HL-60 (cell line): ENCODE results near the gene SHC1.

Source experiments
- DNase-seq, 2 experiments: peaks; one replicate each; pipeline ENCODE4 v3.0.0-alpha.2; 2010 to 2020; ENCODE audit warnings: low read depth in 1 of 2, low spot score in 1 of 2
- H3K27ac ChIP-seq: fragments of 250-450 bp; sonication (Bioruptor Pico); replicated peaks from 2 replicates; pipeline ENCODE4 v1.5.1; 2020; ENCODE audit warnings: mild to moderate bottlenecking, moderate library complexity
- H3K27me3 ChIP-seq: fragments of 250-450 bp; sonication (Bioruptor Pico); 2 replicates; pipeline ENCODE4 v1.5.1; 2021; ENCODE audit warnings: mild to moderate bottlenecking, moderate library complexity; ENCODE audit not compliant: insufficient read depth, poor library complexity, severe bottlenecking
- H3K4me3 ChIP-seq: replicated peaks from 2 replicates; pipeline ENCODE4 v1.5.1; 2011; ENCODE audit warnings: mild to moderate bottlenecking, control low read depth, low read length; ENCODE audit not compliant: insufficient read depth
- GABPA ChIP-seq: IDR thresholded peaks from 2 replicates; pipeline ENCODE4 v1.6.1; 2012; ENCODE audit warnings: low read depth
- POLR2AphosphoS5 ChIP-seq: IDR thresholded peaks from 2 replicates; pipeline ENCODE4 v1.6.1; 2012; ENCODE audit warnings: low read depth
- REST ChIP-seq: IDR thresholded peaks from 2 replicates; pipeline ENCODE4 v1.6.1; 2012; ENCODE audit warnings: low read depth; ENCODE audit not compliant: insufficient replicate concordance
- SPI1 ChIP-seq: IDR thresholded peaks from 2 replicates; pipeline ENCODE4 v1.6.1; 2012; ENCODE audit warnings: low read depth, mild to moderate bottlenecking, borderline replicate concordance
- TF ChIP-seq, protein P1 (sequence below): IDR thresholded peaks from one replicate; pipeline ENCODE4 v1.5.1; 2011; ENCODE audit warnings: low read length, control low read depth, inconsistent platforms; ENCODE audit not compliant: insufficient read depth

Gene SHC1

GRCh38 chr1:154948079-154948478 is 22.5 kb downstream of the SHC1 start:
- no peak for DNase-seq
- TF ChIP-seq SPI1 (no peak), POLR2AphosphoS5 (no peak), REST (no peak), GABPA (no peak)
- TF ChIP-seq, protein P1, sequence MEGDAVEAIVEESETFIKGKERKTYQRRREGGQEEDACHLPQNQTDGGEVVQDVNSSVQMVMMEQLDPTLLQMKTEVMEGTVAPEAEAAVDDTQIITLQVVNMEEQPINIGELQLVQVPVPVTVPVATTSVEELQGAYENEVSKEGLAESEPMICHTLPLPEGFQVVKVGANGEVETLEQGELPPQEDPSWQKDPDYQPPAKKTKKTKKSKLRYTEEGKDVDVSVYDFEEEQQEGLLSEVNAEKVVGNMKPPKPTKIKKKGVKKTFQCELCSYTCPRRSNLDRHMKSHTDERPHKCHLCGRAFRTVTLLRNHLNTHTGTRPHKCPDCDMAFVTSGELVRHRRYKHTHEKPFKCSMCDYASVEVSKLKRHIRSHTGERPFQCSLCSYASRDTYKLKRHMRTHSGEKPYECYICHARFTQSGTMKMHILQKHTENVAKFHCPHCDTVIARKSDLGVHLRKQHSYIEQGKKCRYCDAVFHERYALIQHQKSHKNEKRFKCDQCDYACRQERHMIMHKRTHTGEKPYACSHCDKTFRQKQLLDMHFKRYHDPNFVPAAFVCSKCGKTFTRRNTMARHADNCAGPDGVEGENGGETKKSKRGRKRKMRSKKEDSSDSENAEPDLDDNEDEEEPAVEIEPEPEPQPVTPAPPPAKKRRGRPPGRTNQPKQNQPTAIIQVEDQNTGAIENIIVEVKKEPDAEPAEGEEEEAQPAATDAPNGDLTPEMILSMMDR, result no peak
- Histone ChIP-seq H3K27me3 (no peaks in the 10 kb centered on the region), H3K27ac (no peak overlapping the region), H3K4me3 (no peak overlapping the region)

DNA sequence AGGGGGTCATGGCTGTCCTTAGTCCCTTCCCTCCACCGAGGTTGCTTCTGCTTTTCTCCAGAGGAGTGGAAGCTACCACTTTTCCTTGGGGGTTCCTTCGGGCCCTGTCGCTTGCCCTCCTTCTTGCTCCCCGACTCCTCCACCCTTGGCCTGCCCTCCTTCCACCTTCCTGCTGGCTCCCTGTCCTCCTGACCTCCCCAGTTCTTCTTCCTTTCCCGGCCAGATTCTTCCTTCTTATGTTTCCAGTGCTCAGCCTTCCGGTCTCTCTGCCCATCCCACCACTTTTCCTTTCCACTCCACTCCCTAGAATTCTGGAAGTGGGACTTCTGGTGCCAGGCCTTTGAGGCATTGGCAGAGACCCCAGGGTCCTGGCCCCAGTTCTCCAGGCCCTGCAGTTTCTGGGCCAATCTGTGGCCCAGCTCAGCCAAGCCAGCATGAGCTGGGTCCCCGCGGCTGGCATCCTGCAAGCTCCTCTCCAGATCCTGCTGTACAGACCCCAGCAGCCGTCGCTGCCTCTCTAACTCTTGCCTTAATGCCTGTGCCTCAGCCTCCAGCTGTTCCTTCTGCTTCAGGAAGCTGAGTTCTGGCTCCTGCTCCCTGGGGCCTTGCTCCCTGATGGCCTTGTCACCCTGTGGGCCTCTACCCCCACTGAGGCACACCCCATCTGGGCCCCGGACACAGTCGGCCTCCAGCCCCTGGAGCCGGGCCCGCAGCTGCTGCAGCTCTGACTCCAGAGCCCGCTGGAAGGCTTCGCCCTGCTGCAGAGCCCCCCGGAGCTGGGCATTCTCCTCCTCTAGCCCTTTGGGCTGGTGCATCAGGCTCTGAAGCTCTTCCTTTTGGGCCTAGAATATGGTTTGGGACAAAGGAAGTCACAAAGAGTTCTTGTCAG is 24.3 kb downstream of the SHC1 start:
- TF ChIP-seq REST, result no peak
- no peak for TF ChIP-seq GABPA
- TF ChIP-seq SPI1, result no peak
- TF ChIP-seq POLR2AphosphoS5, result no peak
- TF ChIP-seq, protein P1, result no peak
- Histone ChIP-seq H3K27ac (no peak overlapping the region), H3K27me3 (no peaks in the 10 kb centered on the region), H3K4me3 (no peak overlapping the region)
- DNase-seq, result no peak

DNA sequence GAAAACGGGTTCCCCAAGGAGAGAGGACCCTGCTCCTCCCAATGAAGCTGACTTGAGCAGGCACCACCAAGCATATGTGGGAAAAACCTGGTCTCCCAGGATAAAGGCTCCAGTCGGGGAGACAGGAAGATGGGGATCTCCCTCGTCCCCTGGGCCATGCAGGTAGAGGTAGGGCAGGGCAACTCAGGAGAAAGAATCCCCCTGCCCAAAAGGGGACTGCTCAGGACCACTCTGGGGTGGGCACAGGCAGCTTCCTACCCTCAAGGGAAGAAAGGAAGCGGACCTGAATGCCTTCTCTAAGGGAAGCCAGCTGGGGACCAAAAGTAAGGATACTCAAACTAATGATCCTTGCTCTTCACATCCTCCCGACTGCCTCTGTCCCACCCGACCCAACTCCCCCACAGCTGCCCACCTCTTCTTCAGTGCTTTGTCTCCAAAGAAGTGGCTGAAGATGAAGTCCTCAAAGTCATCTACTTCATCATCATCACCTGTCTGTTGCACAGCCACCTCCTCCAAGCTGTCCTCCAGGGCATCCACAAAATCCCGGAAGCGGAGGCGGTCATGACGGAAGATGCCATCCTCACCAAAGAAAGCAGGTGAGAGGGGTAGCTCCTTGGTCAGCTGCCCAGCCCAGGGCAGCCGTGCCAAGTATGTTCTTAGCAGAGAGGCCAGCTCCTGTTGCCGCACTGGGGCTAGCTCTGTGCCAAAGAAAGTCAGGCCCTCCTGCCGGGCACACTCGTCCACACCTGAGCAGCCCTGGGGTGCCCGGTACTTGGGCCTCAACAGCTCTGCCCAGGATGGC is 25.2 kb downstream of the SHC1 start:
- no peaks in the 10 kb centered on the region for H3K27me3 ChIP-seq
- no peak overlapping the region for H3K4me3 ChIP-seq
- TF ChIP-seq POLR2AphosphoS5, result no peak
- TF ChIP-seq GABPA, result no peak
- no peak for TF ChIP-seq REST
- TF ChIP-seq, protein P1, result no peak
- TF ChIP-seq SPI1, result no peak
- no peak overlapping the region for H3K27ac ChIP-seq
- no peak for DNase-seq
